Endometrial microvascular endothelial cells (primary cell): ENCODE data around the gene OTUD5. TPM values are rescaled to one million over a fixed set of nuclear protein-coding genes. Genes with fewer than 3 reads are reported as not detected.

Experiments used
- in situ Hi-C: cut with HindIII; loops from 2 replicates; pipeline ENCODE4 v1.10.0; 2017; ENCODE audit warnings: low sequenced_read_pairs, low pct_unique_long_range_greater_than_20kb; ENCODE audit errors: inconsistent ontology term
- total RNA-seq: library from RNA; depleted of rRNA; stranded (reverse); fragments of >200 nt; gene quantifications from one replicate; pipeline ENCODE4 v1.2.3, GENCODE V29; 2015; ENCODE audit errors: inconsistent ontology term

OTUD5 gene
- total RNA-seq, 1 donor from 2014 or later, result 27.3 TPM

DNA sequence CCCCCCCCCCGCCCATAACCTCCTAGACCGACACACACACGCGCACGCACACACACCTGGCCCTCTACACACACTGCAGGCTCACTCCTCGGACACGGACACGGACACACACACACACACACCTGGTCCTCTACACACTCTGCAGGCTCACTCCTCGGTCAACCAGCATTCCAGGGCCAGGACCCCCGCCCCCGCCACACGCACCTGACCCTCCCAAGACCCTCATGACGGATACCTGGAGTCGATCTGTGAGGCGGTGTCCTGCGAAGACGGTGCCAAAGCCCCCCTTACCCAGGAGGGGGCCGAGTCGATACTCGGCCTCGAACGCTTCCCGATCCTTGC lies 39.1 kb downstream of the OTUD5 start:
- in situ Hi-C loops, result no loop called here

DNA sequence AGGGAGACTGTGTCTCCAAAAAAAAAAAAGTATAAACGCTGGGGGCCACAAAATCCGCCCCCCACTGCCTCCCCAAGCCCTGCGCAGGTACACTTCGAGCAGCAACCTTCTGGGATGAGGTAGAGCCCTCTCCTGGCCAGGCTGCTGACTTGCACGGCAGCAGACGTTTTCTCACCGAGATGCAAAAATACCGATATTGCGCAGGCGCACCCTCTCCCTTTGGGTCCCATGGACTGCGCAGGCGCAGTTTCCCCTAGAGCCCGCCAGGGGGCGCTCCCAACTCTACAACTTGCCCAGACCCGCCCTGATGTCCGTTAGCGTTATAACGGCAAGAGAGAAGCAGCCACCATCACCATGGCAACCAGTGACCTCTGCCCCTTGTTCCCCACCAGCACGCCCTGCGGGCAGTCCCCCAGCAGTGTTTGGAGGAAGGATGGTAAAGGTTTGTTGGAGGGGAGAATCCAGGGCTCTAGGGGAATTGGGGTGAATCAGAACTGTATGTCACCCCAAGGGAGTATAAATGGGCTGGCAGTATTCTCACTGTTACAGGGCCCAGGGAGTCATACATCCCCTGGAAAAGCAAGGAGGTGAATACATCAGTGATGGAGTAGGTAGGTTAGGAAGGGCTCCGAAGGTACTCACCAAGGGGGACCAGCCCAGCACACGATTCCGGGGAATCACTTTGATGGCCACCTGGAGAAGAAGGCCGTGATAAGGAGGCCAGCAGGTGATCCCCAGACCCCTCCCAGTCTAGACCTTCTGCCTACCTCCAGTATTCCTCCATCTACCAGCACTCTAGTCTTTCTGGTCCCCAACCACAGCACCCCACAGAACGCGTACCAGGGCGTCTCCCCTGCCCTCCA lies 40.0 kb downstream of the OTUD5 start:
- in situ Hi-C loops, result no loop called here

DNA sequence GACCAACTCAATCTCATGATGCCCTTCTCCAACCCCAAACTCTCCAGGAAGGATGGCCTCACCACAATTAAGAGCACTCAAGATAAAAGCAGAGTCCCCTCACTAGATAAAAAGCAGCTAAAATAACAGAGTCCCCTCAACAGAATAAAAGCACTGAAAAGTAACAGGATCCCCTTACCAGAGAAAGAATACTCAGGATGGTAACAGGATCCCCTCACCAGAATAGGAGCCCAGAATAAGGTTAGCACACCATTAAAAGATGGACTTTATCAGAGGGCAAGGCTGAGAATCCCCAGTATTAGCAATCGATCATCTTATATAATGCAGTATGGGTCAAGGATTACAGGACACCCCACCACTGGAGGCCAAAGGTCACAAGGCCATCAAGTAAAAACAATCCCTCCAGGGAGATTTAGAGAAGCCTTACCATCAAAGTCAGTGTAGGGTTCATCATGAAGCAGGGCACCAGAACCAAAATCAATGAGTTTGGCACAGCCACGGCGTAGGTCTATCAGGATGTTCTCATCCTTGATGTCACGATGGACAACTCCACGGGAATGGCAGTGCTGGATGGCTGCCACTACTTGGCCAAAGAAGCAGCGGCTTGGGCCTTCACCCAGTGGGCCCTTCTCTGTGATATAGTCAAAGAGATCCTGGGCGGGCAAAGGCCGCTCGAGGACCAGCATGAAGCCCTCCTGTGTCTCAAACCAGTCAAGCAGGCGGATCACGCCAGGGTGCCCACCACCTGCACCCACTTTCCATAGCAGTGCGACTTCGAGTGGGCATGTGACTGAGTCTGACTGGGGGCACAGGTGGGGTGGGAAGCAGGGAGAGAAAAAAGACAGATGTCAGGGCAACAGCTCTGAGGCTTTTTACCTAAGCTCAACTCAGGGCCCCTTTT lies 42.6 kb downstream of the OTUD5 start:
- in situ Hi-C loops, result no loop called here

DNA sequence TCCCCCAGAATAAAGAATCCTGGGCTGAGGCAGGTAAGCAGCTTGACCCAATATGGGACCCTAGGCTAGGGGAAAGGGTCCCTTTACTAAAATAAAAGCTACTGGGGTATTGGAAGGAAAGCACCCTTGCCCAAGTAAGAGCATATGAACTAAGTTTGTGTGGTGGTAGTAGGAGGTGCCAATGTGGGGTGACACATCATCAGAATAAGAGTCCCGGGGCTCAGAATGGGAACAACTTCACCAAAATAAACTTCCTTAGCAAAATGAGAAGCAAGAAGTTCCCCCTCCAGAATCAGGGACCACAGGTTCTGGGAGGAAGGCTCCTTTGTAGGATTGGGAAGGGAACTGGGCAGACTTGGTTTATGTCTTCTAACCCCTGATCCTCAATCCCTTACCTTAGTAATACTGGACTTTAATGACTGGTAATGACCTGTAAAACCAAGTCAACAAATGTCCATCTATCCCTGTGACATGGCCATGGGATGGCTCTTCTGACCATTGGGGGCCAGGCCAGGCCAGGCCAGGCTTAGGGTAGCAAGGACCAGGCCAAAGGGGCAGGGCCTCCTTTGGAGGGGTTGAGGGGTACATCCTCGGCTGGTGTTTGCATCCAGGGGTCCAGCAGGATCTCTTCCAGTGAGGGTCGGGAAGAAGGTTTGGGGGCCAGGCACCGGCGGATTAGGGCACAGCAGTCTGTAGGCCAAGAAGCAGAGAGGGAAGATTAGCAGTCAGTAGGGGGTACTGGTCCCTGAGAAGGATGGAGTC lies 43.6 kb downstream of the OTUD5 start:
- in situ Hi-C loops, result no loop called here

DNA sequence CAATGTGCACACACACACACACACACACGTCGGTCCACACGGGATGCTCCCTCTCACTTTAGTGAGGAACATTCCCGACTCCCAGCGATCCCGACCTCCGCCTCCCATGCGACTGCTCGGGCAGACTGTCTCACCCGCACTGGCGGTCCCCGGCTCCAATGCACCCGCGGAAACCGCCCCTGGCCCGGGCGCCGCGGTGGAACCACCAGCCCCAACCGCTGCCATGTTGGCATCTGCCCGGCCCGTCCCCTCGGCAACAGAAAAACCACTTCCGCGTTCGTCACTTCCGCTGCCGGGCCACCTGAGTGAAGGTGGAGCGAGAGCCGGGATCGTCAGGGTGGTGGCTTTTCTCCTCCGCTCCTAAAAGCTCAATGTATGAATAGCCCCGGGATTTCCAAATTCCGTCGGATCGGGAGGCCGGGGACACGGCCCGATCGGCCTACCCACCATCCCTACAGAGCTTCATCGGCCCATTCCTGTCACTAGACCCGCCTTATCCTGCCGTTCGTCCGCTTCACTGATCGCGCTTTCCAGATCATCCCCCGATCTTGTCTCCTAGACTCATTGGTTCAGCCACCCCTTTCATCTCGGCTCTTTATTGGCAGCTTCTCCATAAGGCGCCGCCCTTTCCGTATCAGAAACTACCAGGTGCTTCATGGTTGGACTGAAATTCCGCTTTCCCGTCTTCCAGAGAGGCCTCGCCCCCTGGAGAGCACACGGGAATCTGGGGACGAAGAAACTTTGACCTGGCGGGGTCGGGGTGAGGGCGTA lies 45.8 kb downstream of the OTUD5 start, which contains the start of gene SLC35A2:
Gene SLC35A2, minus strand, starts transcription at position 235 of the 771 bp plus-strand sequence. Its CDS starts 10 bp downstream, at position 225.
- in situ Hi-C loops, result no loop called here

DNA sequence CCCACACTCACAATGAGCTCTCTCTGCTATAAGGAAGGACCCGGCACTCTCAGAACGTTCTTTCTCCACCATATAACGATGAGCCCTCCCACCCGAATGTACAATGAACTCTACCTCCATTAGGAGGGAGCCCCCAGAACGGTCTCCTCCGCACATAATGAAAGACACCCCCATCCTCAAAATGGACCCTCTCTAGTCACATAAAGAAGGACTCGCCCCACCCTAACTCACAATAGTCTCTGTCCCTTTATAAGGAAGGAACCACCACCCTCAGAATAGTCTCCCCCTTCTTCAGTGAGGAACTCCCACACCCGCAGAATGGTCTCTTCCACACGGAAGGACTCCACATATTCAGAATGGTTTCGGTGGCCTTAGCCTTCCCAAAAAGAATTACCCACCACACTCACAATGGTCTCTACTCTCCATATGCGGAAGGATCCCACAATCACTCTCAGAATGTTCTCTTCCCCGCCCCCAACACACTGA lies 46.4 kb downstream of the OTUD5 start:
- in situ Hi-C loops, result no loop called here

DNA sequence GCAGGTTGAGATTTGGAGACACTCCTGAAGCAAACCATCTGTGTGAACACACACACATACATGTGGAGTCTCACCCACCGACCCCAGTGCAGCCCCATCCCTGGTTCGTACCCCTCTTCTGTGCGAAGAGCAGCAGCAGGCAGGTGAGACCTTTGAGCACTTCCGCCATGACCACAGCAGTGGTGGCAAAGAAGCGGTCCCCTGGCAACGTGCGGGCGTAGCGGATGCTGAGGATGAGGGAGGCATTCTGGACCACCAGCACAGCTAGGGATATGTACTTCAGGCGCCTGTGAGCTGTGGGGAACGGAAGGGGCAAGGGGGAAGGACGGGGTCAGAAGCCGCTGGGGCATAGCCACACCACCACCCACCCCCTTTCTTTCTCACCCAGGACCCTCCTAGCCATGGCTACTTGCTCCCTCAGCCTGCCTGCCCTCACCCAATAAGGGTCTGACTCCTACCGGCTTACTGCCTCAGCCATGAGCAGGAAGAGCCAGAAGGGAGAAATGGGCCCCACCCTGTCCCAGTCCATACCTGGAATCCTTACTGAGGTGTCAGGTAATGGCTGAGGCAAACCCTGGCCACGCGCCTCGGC lies 47.6 kb downstream of the OTUD5 start:
- in situ Hi-C loops, result no loop called here

DNA sequence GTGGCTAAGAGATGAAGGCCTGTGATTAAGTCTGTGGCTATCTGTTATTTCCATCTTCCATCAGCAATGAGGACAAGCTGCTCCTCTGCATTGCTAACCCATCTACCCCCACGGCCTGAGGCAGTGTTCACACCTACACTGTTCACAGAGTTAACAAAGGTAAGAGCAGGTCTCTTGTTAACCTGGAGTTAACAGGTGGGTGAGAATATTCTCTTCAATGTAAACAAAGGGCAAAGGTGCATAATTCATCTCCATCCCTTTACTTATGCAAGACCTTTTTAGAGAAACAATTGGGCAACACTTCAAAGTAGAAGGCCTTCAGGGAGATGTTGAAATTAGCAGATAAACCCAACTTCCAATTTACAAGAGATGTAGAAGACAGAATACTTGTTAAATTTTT lies 48.8 kb downstream of the OTUD5 start:
- in situ Hi-C loops, result no loop called here

DNA sequence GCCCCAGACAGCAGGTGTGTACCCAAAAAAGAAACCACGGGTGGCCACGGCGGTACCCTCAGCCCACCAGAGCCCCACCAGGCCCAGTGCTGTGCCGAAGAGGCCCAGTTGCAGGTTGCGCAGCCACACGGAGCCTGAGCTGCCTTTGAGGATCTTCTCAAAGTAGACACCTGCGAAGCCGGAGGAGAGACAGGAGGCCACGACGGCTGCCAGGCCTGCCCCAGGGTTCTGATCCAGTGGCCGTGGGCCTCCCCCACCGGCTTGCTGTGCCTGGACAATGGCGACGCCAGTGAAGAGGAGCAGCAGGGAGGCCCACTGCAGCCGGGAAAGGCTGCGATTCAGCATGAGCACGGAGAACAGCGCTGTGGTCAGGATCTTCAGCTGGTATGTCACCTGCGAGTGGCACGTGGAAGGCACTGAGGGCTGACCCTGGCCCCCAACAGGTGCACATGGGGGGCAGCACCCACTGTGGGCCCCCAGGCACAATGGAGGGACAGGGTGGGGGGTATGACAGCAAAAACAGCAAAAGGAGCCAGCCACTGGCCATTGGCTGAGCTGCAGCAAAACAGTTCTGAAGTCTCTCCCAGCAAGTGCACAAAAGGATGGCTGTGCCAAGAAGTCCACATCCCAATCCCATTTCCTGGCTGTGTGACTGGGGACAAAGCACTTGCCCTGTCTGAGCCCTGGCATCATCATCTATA lies 52.2 kb downstream of the OTUD5 start:
- in situ Hi-C loops, result no loop called here

DNA sequence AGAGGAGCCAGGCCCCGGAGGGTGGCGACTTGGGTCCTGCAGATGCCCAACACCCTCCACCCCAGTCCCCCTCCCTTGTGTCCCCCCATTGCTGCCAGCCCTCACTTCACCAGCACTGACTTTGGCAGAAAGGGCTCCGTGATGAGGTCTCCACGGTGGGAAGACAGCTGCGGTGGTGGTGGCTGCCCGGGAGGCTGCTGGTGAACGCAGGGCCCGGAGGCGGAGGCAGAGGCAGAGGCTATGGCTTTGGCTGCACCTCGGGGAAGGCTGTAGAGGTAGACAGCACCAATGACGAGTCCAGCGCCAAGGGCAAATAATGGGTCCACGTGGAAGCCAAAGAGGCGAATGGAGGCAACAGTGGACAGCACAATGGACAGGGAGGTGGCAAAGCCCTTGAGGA lies 52.8 kb downstream of the OTUD5 start:
- in situ Hi-C loops, result no loop called here

DNA sequence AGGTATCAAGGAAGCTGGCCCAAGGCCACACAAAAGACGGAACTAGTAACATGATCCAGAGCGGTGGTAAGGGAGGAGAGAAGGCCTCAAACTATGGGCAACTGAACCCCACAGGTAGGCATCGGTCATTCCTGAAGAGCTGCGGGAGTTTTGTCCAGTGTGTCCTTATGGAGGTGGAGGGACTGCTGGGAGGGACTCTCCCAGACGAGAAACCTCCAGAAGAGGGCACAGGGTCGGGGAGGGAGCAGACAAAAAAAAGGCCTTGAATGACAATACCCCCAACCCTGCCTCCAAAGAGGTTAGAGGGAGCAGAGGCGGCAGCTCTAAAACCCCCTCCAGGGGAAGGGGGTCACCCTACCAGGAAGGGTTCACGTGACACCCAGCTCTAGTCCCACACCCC lies 53.2 kb downstream of the OTUD5 start:
- in situ Hi-C loops, result no loop called here

DNA sequence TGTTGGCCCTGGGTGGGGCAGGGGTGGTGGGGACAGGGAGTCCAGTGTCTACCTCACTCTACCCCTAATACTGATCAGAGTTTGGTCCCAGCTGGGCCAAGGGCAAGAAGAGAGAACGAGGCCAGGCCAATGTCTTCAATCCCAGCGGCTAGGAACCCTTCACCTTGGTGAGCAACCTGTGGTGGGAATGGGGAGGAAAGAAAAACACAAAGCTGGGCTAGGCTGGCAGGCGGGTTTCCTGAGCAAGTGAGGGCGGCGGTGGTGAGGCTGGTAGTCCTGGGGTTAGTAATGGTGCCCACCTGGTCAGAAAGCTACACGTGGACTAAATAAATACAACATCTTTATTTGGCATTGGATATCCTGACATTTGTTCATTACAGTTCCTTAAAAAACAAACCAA lies 54.1 kb downstream of the OTUD5 start:
- in situ Hi-C loops, result no loop called here

DNA sequence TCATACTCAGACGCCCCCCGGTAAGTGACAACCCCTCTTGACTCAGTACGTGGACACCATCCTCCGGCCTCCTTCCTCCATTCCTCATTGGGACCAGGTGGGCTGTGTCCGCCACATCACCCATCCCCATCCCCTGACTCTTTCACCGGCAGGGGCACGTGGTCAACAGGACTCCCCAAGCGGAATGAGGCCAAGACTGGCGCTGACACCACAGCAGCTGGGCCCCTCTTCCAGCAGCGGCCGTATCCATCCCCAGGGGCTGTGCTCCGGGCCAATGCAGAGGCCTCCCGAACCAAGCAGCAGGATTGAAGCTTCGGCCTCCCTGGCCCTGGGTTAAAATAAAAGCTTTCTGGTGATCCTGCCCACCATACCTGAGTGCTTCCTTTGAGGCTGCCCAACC lies 54.6 kb downstream of the OTUD5 start:
- in situ Hi-C loops, result no loop called here

DNA sequence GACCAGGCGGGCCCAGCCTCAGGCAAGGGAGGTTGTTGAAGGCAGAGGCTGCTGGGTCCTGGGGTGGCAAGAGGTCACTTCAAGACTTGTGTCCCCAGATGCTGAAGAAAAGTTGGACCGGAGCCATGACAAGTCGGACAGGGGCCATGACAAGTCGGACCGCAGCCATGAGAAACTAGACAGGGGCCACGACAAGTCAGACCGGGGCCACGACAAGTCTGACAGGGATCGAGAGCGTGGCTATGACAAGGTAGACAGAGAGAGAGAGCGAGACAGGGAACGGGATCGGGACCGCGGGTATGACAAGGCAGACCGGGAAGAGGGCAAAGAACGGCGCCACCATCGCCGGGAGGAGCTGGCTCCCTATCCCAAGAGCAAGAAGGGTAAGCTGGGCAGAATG lies 55.3 kb downstream of the OTUD5 start:
- in situ Hi-C loops, result no loop called here

DNA sequence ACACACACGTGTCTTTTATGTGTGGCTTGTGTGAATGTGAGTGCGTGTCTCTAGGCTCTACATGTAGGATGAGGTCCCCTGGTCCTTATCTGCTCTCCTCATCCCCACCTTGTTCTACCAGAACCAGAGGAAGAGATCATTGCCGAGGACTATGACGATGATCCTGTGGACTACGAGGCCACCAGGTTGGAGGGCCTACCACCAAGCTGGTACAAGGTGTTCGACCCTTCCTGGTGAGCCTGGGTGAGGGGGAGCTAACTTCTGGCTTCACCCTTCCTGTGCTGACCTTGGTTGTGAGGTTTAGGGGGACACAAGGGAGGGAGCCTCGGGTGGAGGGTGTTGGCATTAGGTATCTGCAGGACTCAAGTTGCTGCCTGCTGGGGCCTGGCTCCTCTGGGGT lies 56.3 kb downstream of the OTUD5 start:
- in situ Hi-C loops, result no loop called here

DNA sequence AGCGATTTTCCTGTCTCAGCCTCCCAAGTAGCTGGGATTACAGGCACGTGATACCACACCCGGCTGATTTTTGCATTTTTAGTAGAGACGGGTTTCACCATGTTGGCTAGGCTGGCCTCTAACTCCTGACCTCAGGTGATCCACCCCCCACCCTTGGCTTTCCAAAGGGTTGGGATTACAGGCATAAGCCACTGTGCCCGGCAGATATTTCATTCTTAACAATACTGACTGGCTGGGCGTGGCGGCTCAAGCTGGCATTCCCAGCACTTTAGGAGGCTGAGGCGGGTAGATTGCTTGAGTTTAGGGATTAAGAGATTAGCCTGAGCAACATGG lies 58.4 kb downstream of the OTUD5 start:
- in situ Hi-C loops, result no loop called here

DNA sequence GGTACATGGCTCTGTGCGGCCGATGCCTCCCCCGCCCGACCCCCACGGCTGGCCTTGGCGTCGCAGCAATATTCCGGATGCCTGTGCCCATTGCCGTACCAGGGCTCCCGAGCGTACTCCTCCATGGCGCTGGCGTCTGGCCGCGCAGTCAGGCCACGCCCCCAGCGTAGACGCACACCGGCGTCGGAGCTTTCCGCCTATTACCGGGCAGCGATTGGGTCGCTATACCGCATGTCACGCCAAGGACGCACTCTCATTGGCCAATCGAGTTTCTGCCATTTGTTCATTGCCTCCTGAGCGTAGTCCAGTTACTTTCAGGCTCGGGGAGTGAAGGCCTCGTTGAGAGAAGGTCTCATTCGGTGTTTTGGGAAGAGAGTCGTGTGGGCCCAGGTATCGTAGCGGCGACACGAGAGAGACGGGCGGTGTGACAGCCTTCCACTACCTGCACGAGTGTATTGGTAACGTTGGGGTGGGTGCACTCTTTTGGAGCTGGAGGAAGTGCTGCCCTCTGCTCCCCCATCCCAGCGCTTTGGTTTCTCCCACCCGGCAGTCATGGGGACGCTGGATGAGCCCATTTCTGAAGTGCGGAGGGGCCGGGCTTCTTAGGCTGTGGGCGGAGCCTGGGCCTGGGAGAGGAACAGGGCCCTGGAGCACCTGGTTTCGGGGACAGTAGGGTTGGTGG lies 59.6 kb downstream of the OTUD5 start, which contains the start of the genes PQBP1 and TIMM17B:
Gene PQBP1, plus strand, starts transcription at position 306 of the 682 bp plus-strand sequence. CDS start 580 bp downstream, outside the sequence.
Gene TIMM17B, minus strand, starts transcription at position 144 of the 682 bp plus-strand sequence. Its CDS starts 19 bp downstream, at position 125.
- in situ Hi-C loops, result no loop called here
